ENCODE measurements around the gene PLEKHA5. TPM values are rescaled to one million over a fixed set of nuclear protein-coding genes. Genes with fewer than 3 reads are reported as not detected.

The PLEKHA5 gene
- total RNA-seq, 1 donor, result 82.2 TPM

GRCh38 chr12:19189522-19189921 is 60.0 kb downstream of the PLEKHA5 start:
- Histone ChIP-seq H3K36me3 (ENCODE audit: insufficient read depth, low read length) (no peaks in the 10 kb centered on the region), H3K27me3 (ENCODE audit: insufficient read depth, low read length) (no peaks in the 10 kb centered on the region), H3K4me3 (ENCODE audit: insufficient read depth, low read length) (no peak overlapping the region), H3K4me1 (ENCODE audit: insufficient read depth, low read length) (peaks cover 32% of the 10 kb centered on the region), H3K27ac (ENCODE audit: low read depth, low read length) (no peak overlapping the region), H4K20me1 (ENCODE audit: insufficient read depth, low read length) (no peaks in the 10 kb centered on the region), H2AFZ (ENCODE audit: low read length) (no peak overlapping the region), H3K79me2 (ENCODE audit: insufficient read depth, low read length) (peaks cover 4% of the 10 kb centered on the region), H3K4me2 (ENCODE audit: insufficient read depth, low read length) (no peak overlapping the region), H3K9me3 (ENCODE audit: low read depth, low read length) (no peaks in the 10 kb centered on the region)
- peak; percentile 8 for DNase-seq (ENCODE audit: insufficient read length, low spot score, missing footprints)
- no peak for TF ChIP-seq CTCF (IDR thresholded peaks at IDR 0.05; ENCODE audit: extremely low read depth, low read depth, low read length)

- peak overlapping the region; percentile 39 for H3K4me2 ChIP-seq (ENCODE audit: insufficient read depth, low read length)
- no peak for DNase-seq (ENCODE audit: insufficient read length, low spot score, missing footprints)
- H3K4me3 ChIP-seq (ENCODE audit: insufficient read depth, low read length), result no peak overlapping the region
- no peaks in the 10 kb centered on the region for H3K27me3 ChIP-seq (ENCODE audit: insufficient read depth, low read length)
- H2AFZ ChIP-seq (ENCODE audit: low read length), result no peak overlapping the region
- H3K9me3 ChIP-seq (ENCODE audit: low read depth, low read length), result no peaks in the 10 kb centered on the region
- H3K4me1 ChIP-seq (ENCODE audit: insufficient read depth, low read length), result peaks cover 32% of the 10 kb centered on the region
- H4K20me1 ChIP-seq (ENCODE audit: insufficient read depth, low read length), result no peaks in the 10 kb centered on the region
- H3K79me2 ChIP-seq (ENCODE audit: insufficient read depth, low read length), result peaks cover 4% of the 10 kb centered on the region
- no peaks in the 10 kb centered on the region for H3K36me3 ChIP-seq (ENCODE audit: insufficient read depth, low read length)
- no peak for TF ChIP-seq CTCF (IDR thresholded peaks at IDR 0.05; ENCODE audit: extremely low read depth, low read depth, low read length)
- H3K27ac ChIP-seq (ENCODE audit: low read depth, low read length), result peak overlapping the region; percentile 49
Measured at GRCh38 chr12:19190292-19191031, 60.9 kb downstream of the PLEKHA5 start.

GRCh38 chr12:19191089-19191488 is 61.6 kb downstream of the PLEKHA5 start:
- peaks cover 4% of the 10 kb centered on the region for H3K79me2 ChIP-seq (ENCODE audit: insufficient read depth, low read length)
- H3K27ac ChIP-seq (ENCODE audit: low read depth, low read length), result peak overlapping the region; percentile 49
- no peaks in the 10 kb centered on the region for H4K20me1 ChIP-seq (ENCODE audit: insufficient read depth, low read length)
- no peak for TF ChIP-seq CTCF (IDR thresholded peaks at IDR 0.05; ENCODE audit: extremely low read depth, low read depth, low read length)
- no peaks in the 10 kb centered on the region for H3K27me3 ChIP-seq (ENCODE audit: insufficient read depth, low read length)
- DNase-seq (ENCODE audit: insufficient read length, low spot score, missing footprints), result peak; percentile 77
- H3K4me3 ChIP-seq (ENCODE audit: insufficient read depth, low read length), result no peak overlapping the region
- no peaks in the 10 kb centered on the region for H3K36me3 ChIP-seq (ENCODE audit: insufficient read depth, low read length)
- peak overlapping the region; percentile 14 for H2AFZ ChIP-seq (ENCODE audit: low read length)
- H3K4me2 ChIP-seq (ENCODE audit: insufficient read depth, low read length), result no peak overlapping the region
- H3K4me1 ChIP-seq (ENCODE audit: insufficient read depth, low read length), result peaks cover 32% of the 10 kb centered on the region
- H3K9me3 ChIP-seq (ENCODE audit: low read depth, low read length), result no peaks in the 10 kb centered on the region

GRCh38 chr12:19191563-19191962 is 62.0 kb downstream of the PLEKHA5 start:
- Histone ChIP-seq H3K4me2 (ENCODE audit: insufficient read depth, low read length) (no peak overlapping the region), H3K27ac (ENCODE audit: low read depth, low read length) (no peak overlapping the region), H3K4me3 (ENCODE audit: insufficient read depth, low read length) (no peak overlapping the region), H2AFZ (ENCODE audit: low read length) (no peak overlapping the region), H3K4me1 (ENCODE audit: insufficient read depth, low read length) (peaks cover 32% of the 10 kb centered on the region), H3K9me3 (ENCODE audit: low read depth, low read length) (no peaks in the 10 kb centered on the region), H4K20me1 (ENCODE audit: insufficient read depth, low read length) (no peaks in the 10 kb centered on the region), H3K27me3 (ENCODE audit: insufficient read depth, low read length) (no peaks in the 10 kb centered on the region), H3K79me2 (ENCODE audit: insufficient read depth, low read length) (peaks cover 4% of the 10 kb centered on the region), H3K36me3 (ENCODE audit: insufficient read depth, low read length) (no peaks in the 10 kb centered on the region)
- TF ChIP-seq CTCF (IDR thresholded peaks at IDR 0.05; ENCODE audit: extremely low read depth, low read depth, low read length), result no peak
- DNase-seq (ENCODE audit: insufficient read length, low spot score, missing footprints), result no peak
